HepG2 (cell line): ENCODE data around the gene PEPD. TPM values are rescaled to one million over a fixed set of nuclear protein-coding genes. Genes with fewer than 3 reads are reported as not detected.
A peak's percentile ranks its signal among the peaks of the same experiment; 100 is the strongest.

Experiments
- ATAC-seq: fragments of 200-7000 bp; cut with Tn5 transposase; 3 replicates; pipeline ENCODE4 v1.9.1; 2020; ENCODE audit warnings: mild to moderate bottlenecking, moderate library complexity
- BruUV-seq: library from RNA; stranded (reverse); fragments of 400-500 nt; replicated peaks from 2 replicates; lab custom pipeline; 2021; lab: Mats Ljungman, UMichigan
- CTCF ChIA-PET: fragments of 300-600 bp; formaldehyde crosslinking; extraction: SDS; loops from one replicate; lab custom pipeline; 2021; ENCODE audit warnings: low total read pairs, inconsistent platforms, low intra/inter-chr PET ratio; lab: Yijun Ruan, JAX
- POLR2A ChIA-PET: fragments of 350-600 bp; sonication (Branson Sonifier 250); formaldehyde crosslinking; loops from one replicate; lab custom pipeline; 2020; ENCODE audit warnings: antibody characterized with exemption, inconsistent platforms; lab: Yijun Ruan, JAX
- DNase-seq: peaks from one replicate; pipeline ENCODE4 v3.0.0-alpha.2; 2015; ENCODE audit warnings: low spot score
- FAIRE-seq: peaks from 3 replicates; lab custom pipeline; 2011; peaks lifted over from hg19 to GRCh38; lab: Jason Lieb, UNC
- H2AFZ ChIP-seq: one replicate; pipeline ENCODE4 v1.6.1; 2011; ENCODE audit warnings: low read length, inconsistent platforms
- H3K27ac ChIP-seq: fragments of 300-600 bp; 3 replicates; pipeline ENCODE4 v1.8.0; 2011; ENCODE audit warnings: mixed run types, mild to moderate bottlenecking, mixed read lengths, low read length, inconsistent platforms; ENCODE audit not compliant: insufficient read depth; ENCODE audit errors: extremely low read length
- H3K27me3 ChIP-seq, 2 experiments: fragments of 200-600 bp in 1 of 2; 2 replicates in 1 of 2; 3 replicates in 1 of 2; pipeline versions ENCODE4 v1.6.0 to v1.8.0; 2011; ENCODE audit warnings: low read length in 2 of 2, mild to moderate bottlenecking in 2 of 2, moderate library complexity in 2 of 2, inconsistent platforms in 1 of 2; ENCODE audit not compliant: insufficient read depth in 2 of 2, control insufficient read depth in 1 of 2
- H3K36me3 ChIP-seq, 2 experiments: fragments of 200-600 bp in 1 of 2; replicated peaks in 1 of 2; 2 replicates in 1 of 2; 3 replicates in 1 of 2; pipeline versions ENCODE4 v1.5.1 to v1.8.0; 2011; ENCODE audit warnings: low read length in 2 of 2, inconsistent platforms in 1 of 2; ENCODE audit not compliant: insufficient read depth in 2 of 2, control insufficient read depth in 1 of 2
- H3K4me1 ChIP-seq: 2 replicates; pipeline ENCODE4 v1.5.1; 2012; ENCODE audit warnings: low read length, inconsistent platforms; ENCODE audit not compliant: insufficient read depth
- H3K4me2 ChIP-seq: 2 replicates; pipeline ENCODE4 v1.6.0; 2011; ENCODE audit warnings: low read depth, low read length, inconsistent platforms
- H3K4me3 ChIP-seq, 3 experiments: fragments of 200-600 bp in 1 of 3; sonication (generic), shearing (Covaris generic) in 1 of 3; replicated peaks in 1 of 3; 2 replicates each; pipeline ENCODE4 v1.5.1; 2011 to 2016; ENCODE audit warnings: low read length in 3 of 3, inconsistent platforms in 2 of 3, low read depth in 2 of 3, mild to moderate bottlenecking in 2 of 3, control low read depth in 1 of 3, mixed read lengths in 1 of 3; ENCODE audit not compliant: insufficient read depth in 1 of 3
- H3K79me2 ChIP-seq: one replicate; pipeline ENCODE4 v1.6.1; 2011; ENCODE audit warnings: low read length, inconsistent platforms; ENCODE audit not compliant: insufficient read depth
- H3K9ac ChIP-seq: 2 replicates; pipeline ENCODE4 v1.6.0; 2011; ENCODE audit warnings: mild to moderate bottlenecking, low read depth, low read length, inconsistent platforms; ENCODE audit not compliant: insufficient read depth
- H3K9me3 ChIP-seq: 2 replicates; pipeline ENCODE4 v1.5.1; 2012; ENCODE audit warnings: mild to moderate bottlenecking, low read length
- H4K20me1 ChIP-seq: 2 replicates; pipeline ENCODE4 v1.6.0; 2011; ENCODE audit warnings: inconsistent platforms, mild to moderate bottlenecking, low read length, moderate library complexity; ENCODE audit not compliant: insufficient read depth
- AGO2 ChIP-seq: fragments of 200-400 bp; formaldehyde crosslinking; optimal IDR thresholded peaks from 2 replicates; pipeline ENCODE3; 2017; ENCODE audit warnings: mild to moderate bottlenecking, low read depth, low read length, moderate library complexity
- HNRNPL ChIP-seq: fragments of 200-400 bp; formaldehyde crosslinking; IDR thresholded peaks from 2 replicates; pipeline ENCODE4 v1.6.1; 2017; ENCODE audit warnings: mild to moderate bottlenecking, low read depth, low read length
- HOXA3 ChIP-seq: sonication (generic); formaldehyde crosslinking; IDR thresholded peaks from 2 replicates; pipeline ENCODE4 v1.5.0; 2020; ENCODE audit warnings: missing genetic modification reagents
- MYC ChIP-seq: sonication (generic); formaldehyde crosslinking; IDR thresholded peaks from 2 replicates; pipeline ENCODE4 v1.9.0; 2021; ENCODE audit warnings: missing genetic modification reagents, borderline replicate concordance
- SOX13 ChIP-seq, 3 experiments: fragments of 450-650 bp in 1 of 3; sonication (generic) in 1 of 3; formaldehyde crosslinking in 1 of 3; IDR thresholded peaks in 2 of 3; conservative IDR thresholded peaks in 1 of 3; 2 replicates each; pipeline versions ENCODE4 v1.5.0 to v1.6.1; 2016 to 2020; ENCODE audit warnings: antibody characterized with exemption in 1 of 3, mild to moderate bottlenecking in 1 of 3, missing compliant biosample characterization in 1 of 3, missing genetic modification reagents in 1 of 3, moderate library complexity in 1 of 3
- ZNF687 ChIP-seq: sonication (generic); formaldehyde crosslinking; IDR thresholded peaks from 2 replicates; pipeline ENCODE4 v1.5.1; 2020; ENCODE audit warnings: mild to moderate bottlenecking, missing genetic modification reagents, moderate library complexity
- WGBS: methylation state at CpG from one replicate; pipeline ENCODE4 v1.1.6; 2017; ENCODE audit warnings: low lambda C conversion rate; 5-methylcytosine and 5-hydroxymethylcytosine counted together
- in situ Hi-C: cut with HindIII; loops from 2 replicates; pipeline ENCODE4 v1.10.0; 2017; ENCODE audit warnings: low pct_unique_long_range_greater_than_20kb; ENCODE audit not compliant: extremely low pct_ligation_motif_present
- intact Hi-C: fragments of 100-400 bp; cut with micrococcal nuclease; formaldehyde crosslinking; loops from one replicate; pipeline ENCODE4 v1.10.0; 2022; ENCODE audit not compliant: unreplicated experiment
- polyA plus RNA-seq, 8 experiments: library from polyadenylated mRNA; depleted of rRNA in 3 of 8; stranded (reverse) in 7 of 8; unstranded in 1 of 8; fragments of >200 nt; fragmentation: Illumina TruSeq in 4 of 8; extraction: Trizol in 4 of 8; gene quantifications; 2 replicates each; pipeline versions ENCODE4 v1.2.1 to v1.2.3, GENCODE V29; 2011 to 2016; ENCODE audit warnings: low read depth in 4 of 8, missing spikeins in 1 of 8, mixed read lengths in 1 of 8; ENCODE audit not compliant: insufficient read depth in 1 of 8
- total RNA-seq, 5 experiments: library from RNA; depleted of rRNA; stranded (reverse); fragments of >200 nt; fragmentation: Illumina TruSeq; extraction: Trizol; gene quantifications; 2 replicates each; pipeline ENCODE4 v1.2.3, GENCODE V29; 2016; ENCODE audit warnings: low read depth in 1 of 5

The PEPD gene
- total and polyA plus RNA-seq, 2 of the 13 experiments (the other 11 are each of a cell fraction or from before 2014, with no cell fraction given), result 60.7 to 75.1 TPM

- FAIRE-seq (no peak), DNase-seq (no peak), ATAC-seq (no peak)
- POLR2A ChIA-PET, result interaction anchor here (1.3 to 3.4 kb wide), 5 partner anchors 22 to 147 kb away, joined by 3 to 23 read pairs (median 19); partner anchors contain the start of genes CEBPA and CEBPG
- peak overlapping the region; percentile 94 for H3K27ac ChIP-seq
- 94% methylated on average over 10 of the region's 31 CpGs for WGBS
- peaks cover 4% of the 10 kb centered on the region for H3K79me2 ChIP-seq
- H3K4me1 ChIP-seq, result peaks cover 100% of the 10 kb centered on the region
- H3K4me2 ChIP-seq, result peak overlapping the region; percentile 42
- no peaks in the 10 kb centered on the region for H3K36me3 ChIP-seq
- no peaks in the 10 kb centered on the region for H3K27me3 ChIP-seq
- no peak for TF ChIP-seq SOX13 (IDR thresholded peaks at IDR 0.05)
- no peak for TF ChIP-seq SOX13 (CRISPR knock-in tag; conservative IDR thresholded peaks at IDR 0.05 in 1 of 2, IDR thresholded peaks at IDR 0.05 in 1 of 2)
- TF ChIP-seq HNRNPL, result peak; percentile 80
- TF ChIP-seq AGO2, result peak; percentile 26
- 0 out of 2 replicates have a peak, but pooled peaks have one; percentile 31 for TF ChIP-seq MYC
- TF ChIP-seq ZNF687 (CRISPR knock-in tag), result 0 out of 2 replicates have a peak, but pooled peaks have one; percentile 3
- TF ChIP-seq HOXA3 (CRISPR knock-in tag), result 0 out of 2 replicates have a peak, but pooled peaks have one; percentile 34
- TF ChIP-seq, all 625 proteins: peak for 5
- 0 out of 2 replicates have a peak overlapping the region, but pooled peaks have one; percentile 14 for H3K9ac ChIP-seq
- intact Hi-C loops, result no loop called here
- no peaks in the 10 kb centered on the region for H4K20me1 ChIP-seq
- in situ Hi-C loops, result no loop called here
- H3K4me3 ChIP-seq, result 0 out of 6 replicates have a peak overlapping the region, but pooled peaks of 1 of the 3 experiments have one; percentile 51
- H2AFZ ChIP-seq, result no peak overlapping the region
- no TSS peak for BruUV-seq
- no peaks in the 10 kb centered on the region for H3K9me3 ChIP-seq
- CTCF ChIA-PET, result no interaction called here
Measured at GRCh38 chr19:33395561-33396550, 125.7 kb downstream of the PEPD start.
